Stomach smooth muscle (tissue), 2 donors: Measurements from ENCODE around the gene FUT4.

Experiments
- H3K27ac ChIP-seq: one replicate; pipeline ENCODE4 v1.7.0; 2013; ENCODE audit warnings: mild to moderate bottlenecking, low read length, inconsistent platforms
- H3K27me3 ChIP-seq, 2 donors: one replicate each; pipeline ENCODE4 v1.7.0; 2013; ENCODE audit warnings: low read length in 2 of 2; ENCODE audit not compliant: insufficient read depth in 2 of 2, control insufficient read depth in 1 of 2
- H3K36me3 ChIP-seq, 2 donors: one replicate each; pipeline ENCODE4 v1.7.0; 2013; ENCODE audit warnings: low read length in 2 of 2; ENCODE audit not compliant: control insufficient read depth in 2 of 2, insufficient read depth in 2 of 2
- H3K4me1 ChIP-seq: one replicate; pipeline ENCODE4 v1.7.0; 2013; ENCODE audit warnings: low read length; ENCODE audit not compliant: control insufficient read depth, insufficient read depth
- H3K4me3 ChIP-seq, 2 donors: one replicate each; pipeline ENCODE4 v1.7.0; 2013; ENCODE audit warnings: low read length in 2 of 2
- H3K9ac ChIP-seq, 2 donors: one replicate each; pipeline ENCODE4 v1.7.0; 2013; ENCODE audit warnings: low read length in 2 of 2, mild to moderate bottlenecking in 1 of 2
- H3K9me3 ChIP-seq, 2 donors: one replicate each; pipeline ENCODE4 v1.7.0; 2013; ENCODE audit warnings: low read length in 2 of 2; ENCODE audit not compliant: control insufficient read depth in 2 of 2
- donor health status: healthy.
- donor health status: Pancreatic carcinoma.

The FUT4 gene

GRCh38 chr11:94533206-94533605, 10.5 kb upstream of the FUT4 start:
- Histone ChIP-seq H3K9me3 (no peaks in the 10 kb centered on the region), H3K36me3 (no peaks in the 10 kb centered on the region), H3K9ac (no peak overlapping the region), H3K4me1 (no peaks in the 10 kb centered on the region), H3K27ac (no peak overlapping the region), H3K4me3 (no peak overlapping the region), H3K27me3 (peaks cover 0 to 2% of the 10 kb centered on the region in 2 donors)

GRCh38 chr11:94533696-94534630, 9.8 kb upstream of the FUT4 start:
- Histone ChIP-seq H3K9ac (no peak overlapping the region), H3K27ac (no peak overlapping the region), H3K4me1 (no peaks in the 10 kb centered on the region), H3K9me3 (no peaks in the 10 kb centered on the region), H3K27me3 (peaks cover 0 to 2% of the 10 kb centered on the region in 2 donors), H3K36me3 (no peaks in the 10 kb centered on the region), H3K4me3 (no peak overlapping the region)

GRCh38 chr11:94536386-94536785, 7.3 kb upstream of the FUT4 start:
- Histone ChIP-seq H3K4me3 (no peak overlapping the region), H3K9ac (no peak overlapping the region), H3K9me3 (no peaks in the 10 kb centered on the region), H3K4me1 (no peaks in the 10 kb centered on the region), H3K27ac (no peak overlapping the region), H3K27me3 (peaks cover 0 to 2% of the 10 kb centered on the region in 2 donors), H3K36me3 (no peaks in the 10 kb centered on the region)

GRCh38 chr11:94537031-94537600, 6.6 kb upstream of the FUT4 start:
- Histone ChIP-seq H3K4me3 (no peak overlapping the region), H3K9ac (no peak overlapping the region), H3K27ac (no peak overlapping the region), H3K9me3 (no peaks in the 10 kb centered on the region), H3K36me3 (no peaks in the 10 kb centered on the region), H3K4me1 (no peaks in the 10 kb centered on the region), H3K27me3 (peaks cover 0 to 2% of the 10 kb centered on the region in 2 donors)

GRCh38 chr11:94539420-94539819, 4.3 kb upstream of the FUT4 start:
- no peaks in the 10 kb centered on the region for H3K36me3 ChIP-seq
- H3K4me1 ChIP-seq: peaks cover 9% of the 10 kb centered on the region
- H3K27ac ChIP-seq: no peak overlapping the region
- no peak overlapping the region for H3K9ac ChIP-seq
- H3K9me3 ChIP-seq: no peaks in the 10 kb centered on the region
- no peak overlapping the region for H3K4me3 ChIP-seq
- H3K27me3 ChIP-seq: peaks cover 0 to 2% of the 10 kb centered on the region in 2 donors

- Histone ChIP-seq H3K9me3 (no peaks in the 10 kb centered on the region), H3K27ac (peak overlapping the region; percentile 97), H3K4me3 (peak overlapping the region; percentile 72 to 84), H3K4me1 (peaks cover 33% of the 10 kb centered on the region), H3K36me3 (peaks cover 3% of the 10 kb centered on the region in 2 donors), H3K27me3 (no peaks in the 10 kb centered on the region), H3K9ac (peak overlapping the region; percentile 95 to 96)
Observed at GRCh38 chr11:94544646-94545263, 1.0 kb downstream of the FUT4 start.

- Histone ChIP-seq H3K27ac (no peak overlapping the region), H3K4me3 (peak overlapping the region; percentile 72 to 84), H3K36me3 (peaks cover 3% of the 10 kb centered on the region in 2 donors), H3K9me3 (no peaks in the 10 kb centered on the region), H3K27me3 (no peaks in the 10 kb centered on the region), H3K9ac (peak overlapping the region in 1 of 2 donors; percentile 95), H3K4me1 (peaks cover 33% of the 10 kb centered on the region)
Observed at GRCh38 chr11:94545264-94546161, 1.8 kb downstream of the FUT4 start.

GRCh38 chr11:94546162-94546470, 2.4 kb downstream of the FUT4 start:
- Histone ChIP-seq H3K9me3 (no peaks in the 10 kb centered on the region), H3K4me1 (peaks cover 33% of the 10 kb centered on the region), H3K27ac (no peak overlapping the region), H3K9ac (no peak overlapping the region), H3K36me3 (peaks cover 3% of the 10 kb centered on the region in 2 donors), H3K4me3 (peak overlapping the region in 1 of 2 donors; percentile 84), H3K27me3 (no peaks in the 10 kb centered on the region)

- no peaks in the 10 kb centered on the region for H3K9me3 ChIP-seq
- H3K4me1 ChIP-seq: peaks cover 33% of the 10 kb centered on the region
- H3K27ac ChIP-seq: no peak overlapping the region
- H3K9ac ChIP-seq: no peak overlapping the region
- H3K4me3 ChIP-seq: peak overlapping the region in 1 of 2 donors; percentile 4
- peaks cover 3% of the 10 kb centered on the region in 2 donors for H3K36me3 ChIP-seq
- no peaks in the 10 kb centered on the region for H3K27me3 ChIP-seq
Observed at GRCh38 chr11:94546886-94547285, 3.2 kb downstream of the FUT4 start.

GRCh38 chr11:94549146-94549545, 5.4 kb downstream of the FUT4 start:
- no peak overlapping the region for H3K4me3 ChIP-seq

More at GRCh38 chr11:94549146-94549545, 5.4 kb downstream of the FUT4 start:
- Histone ChIP-seq H3K27me3 (no peaks in the 10 kb centered on the region), H3K27ac (no peak overlapping the region), H3K9ac (no peak overlapping the region), H3K9me3 (no peaks in the 10 kb centered on the region), H3K36me3 (peaks cover 3% of the 10 kb centered on the region in 2 donors), H3K4me1 (peaks cover 24% of the 10 kb centered on the region)
